ENCODE data around the gene CNTNAP4. TPM values are rescaled to one million over a fixed set of nuclear protein-coding genes. Genes with fewer than 3 reads are reported as not detected.

Gene CNTNAP4
- polyA plus RNA-seq, 2 of the 4 experiments (the other 2 are of a cell fraction) = not detected

DNA sequence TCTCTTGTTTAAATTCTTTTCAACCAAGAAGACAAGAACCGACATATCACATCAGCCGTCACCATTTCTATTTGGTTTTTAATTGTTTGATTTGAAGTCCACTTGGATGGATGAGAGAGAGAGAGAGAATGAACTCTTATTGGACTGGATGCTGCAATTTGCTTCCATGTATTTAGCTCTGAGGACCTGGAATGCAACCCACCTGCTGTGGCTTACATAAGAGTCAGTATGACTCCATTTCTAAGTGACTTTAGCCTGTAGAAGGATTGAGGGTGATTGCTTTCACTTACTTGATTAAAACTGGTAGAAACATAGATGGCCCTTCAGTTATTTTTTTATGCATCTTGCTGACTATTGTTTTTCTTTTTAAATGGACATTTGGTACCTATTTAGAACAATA is 296.1 kb downstream of the CNTNAP4 start:
- CTCF ChIA-PET = no interaction called here

DNA sequence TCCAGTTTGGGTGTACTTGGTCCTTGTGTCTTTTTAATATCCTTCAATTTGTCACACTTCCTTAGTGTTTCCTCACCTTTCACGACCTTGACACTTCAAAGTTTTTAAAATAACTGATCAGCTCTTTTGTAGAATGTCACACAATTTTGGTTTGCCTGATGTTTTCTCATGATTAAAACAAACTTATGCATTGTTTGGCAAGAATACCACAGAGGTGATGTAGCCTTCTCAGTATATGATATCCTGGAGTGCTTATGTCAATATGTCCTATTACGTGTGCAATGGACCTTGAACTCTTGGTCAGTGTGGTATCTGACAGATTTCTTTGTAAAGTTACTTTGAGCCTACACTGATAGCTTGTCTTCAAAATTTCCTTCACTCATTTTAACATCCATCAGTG is 297.4 kb downstream of the CNTNAP4 start:
- no peak overlapping the region for H3K27ac ChIP-seq
- FAIRE-seq (peak; percentile 39), DNase-seq (ENCODE audit: low read depth in 1 of 2, low spot score in 1 of 2) (peak in 1 of 2 experiments; percentile 29), ATAC-seq (peak; percentile 59 to 72; a peak in 3 of 6 replicates)
- ChIA-PET POLR2A (no interaction called here), CTCF (interaction anchor here (0.9 kb wide), 1 partner anchor 79 kb away, joined by 3 read pairs; no protein-coding TSS in a partner anchor)
- no peaks in the 10 kb centered on the region for H3K4me1 ChIP-seq
- TF ChIP-seq, protein P1, sequence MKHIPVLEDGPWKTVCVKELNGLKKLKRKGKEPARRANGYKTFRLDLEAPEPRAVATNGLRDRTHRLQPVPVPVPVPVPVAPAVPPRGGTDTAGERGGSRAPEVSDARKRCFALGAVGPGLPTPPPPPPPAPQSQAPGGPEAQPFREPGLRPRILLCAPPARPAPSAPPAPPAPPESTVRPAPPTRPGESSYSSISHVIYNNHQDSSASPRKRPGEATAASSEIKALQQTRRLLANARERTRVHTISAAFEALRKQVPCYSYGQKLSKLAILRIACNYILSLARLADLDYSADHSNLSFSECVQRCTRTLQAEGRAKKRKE (CRISPR knock-in tag; IDR thresholded peaks at IDR 0.05; ENCODE audit: low read depth) = no peak
- TF ChIP-seq ZC3H11A (IDR thresholded peaks at IDR 0.05) (no peak), KDM5A (IDR thresholded peaks at IDR 0.05) (no peak), HDAC2 (IDR thresholded peaks at IDR 0.05) (no peak), CBX8 (IDR thresholded peaks at IDR 0.05) (no peak), FOXS1 (CRISPR knock-in tag; IDR thresholded peaks at IDR 0.05) (no peak), EP300 (IDR thresholded peaks at IDR 0.05) (no peak), HOXA7 (CRISPR knock-in tag; IDR thresholded peaks at IDR 0.05) (no peak), JUN (IDR thresholded peaks at IDR 0.05) (no peak), SREBF2 (IDR thresholded peaks at IDR 0.05) (no peak), RAD21 (conservative IDR thresholded peaks at IDR 0.05 in 1 of 2, IDR thresholded peaks at IDR 0.05 in 1 of 2) (no peak), ZFP36 (IDR thresholded peaks at IDR 0.05; ENCODE audit: borderline replicate concordance, partially characterized antibody) (no peak), NFE2L2 (conservative IDR thresholded peaks at IDR 0.05; ENCODE audit: low read length) (no peak), FOSL2 (IDR thresholded peaks at IDR 0.05) (no peak), FOSL2 (CRISPR knock-in tag; IDR thresholded peaks at IDR 0.05) (no peak; the same call in 1 of the 2 replicates), ZSCAN20 (CRISPR knock-in tag; IDR thresholded peaks at IDR 0.05) (no peak)
- TF ChIP-seq, protein P2, sequence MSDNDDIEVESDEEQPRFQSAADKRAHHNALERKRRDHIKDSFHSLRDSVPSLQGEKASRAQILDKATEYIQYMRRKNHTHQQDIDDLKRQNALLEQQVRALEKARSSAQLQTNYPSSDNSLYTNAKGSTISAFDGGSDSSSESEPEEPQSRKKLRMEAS (IDR thresholded peaks at IDR 0.05) = no peak
- TF ChIP-seq, protein P3, sequence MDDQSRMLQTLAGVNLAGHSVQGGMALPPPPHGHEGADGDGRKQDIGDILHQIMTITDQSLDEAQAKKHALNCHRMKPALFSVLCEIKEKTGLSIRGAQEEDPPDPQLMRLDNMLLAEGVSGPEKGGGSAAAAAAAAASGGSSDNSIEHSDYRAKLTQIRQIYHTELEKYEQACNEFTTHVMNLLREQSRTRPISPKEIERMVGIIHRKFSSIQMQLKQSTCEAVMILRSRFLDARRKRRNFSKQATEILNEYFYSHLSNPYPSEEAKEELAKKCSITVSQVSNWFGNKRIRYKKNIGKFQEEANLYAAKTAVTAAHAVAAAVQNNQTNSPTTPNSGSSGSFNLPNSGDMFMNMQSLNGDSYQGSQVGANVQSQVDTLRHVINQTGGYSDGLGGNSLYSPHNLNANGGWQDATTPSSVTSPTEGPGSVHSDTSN (IDR thresholded peaks at IDR 0.05) = no peak
- TF ChIP-seq, protein P4, sequence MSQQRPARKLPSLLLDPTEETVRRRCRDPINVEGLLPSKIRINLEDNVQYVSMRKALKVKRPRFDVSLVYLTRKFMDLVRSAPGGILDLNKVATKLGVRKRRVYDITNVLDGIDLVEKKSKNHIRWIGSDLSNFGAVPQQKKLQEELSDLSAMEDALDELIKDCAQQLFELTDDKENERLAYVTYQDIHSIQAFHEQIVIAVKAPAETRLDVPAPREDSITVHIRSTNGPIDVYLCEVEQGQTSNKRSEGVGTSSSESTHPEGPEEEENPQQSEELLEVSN (IDR thresholded peaks at IDR 0.05; ENCODE audit: borderline replicate concordance, low read depth) = no peak
- H3K4me2 ChIP-seq = peak overlapping the region; percentile 39; the same call in 2 of the 3 replicates
- no peak overlapping the region for H3K4me3 ChIP-seq
- H3K9me3 ChIP-seq = no peaks in the 10 kb centered on the region
- WGBS (ENCODE audit: missing lambda C conversion rate) = 3% methylated on average over 2 of the region's 2 CpGs

More for the DNA sequence above, 296.1 kb downstream of the CNTNAP4 start:
- FAIRE-seq (no peak), DNase-seq (ENCODE audit: low read depth in 1 of 2, low spot score in 1 of 2) (no peak), ATAC-seq (no peak)
- H3K9me3 ChIP-seq = no peaks in the 10 kb centered on the region
- no peak overlapping the region for H3K27ac ChIP-seq
- no peaks in the 10 kb centered on the region for H3K4me1 ChIP-seq
- TF ChIP-seq MAZ (IDR thresholded peaks at IDR 0.05; ENCODE audit: borderline replicate concordance, low read depth, low read length) = no peak
- no peak for TF ChIP-seq EP300 (IDR thresholded peaks at IDR 0.05)
- no peak for TF ChIP-seq PHF8 (IDR thresholded peaks at IDR 0.05; ENCODE audit: borderline replicate concordance, low read depth)
- no peak for TF ChIP-seq TFCP2L1 (CRISPR knock-in tag; IDR thresholded peaks at IDR 0.05)
- no peak for TF ChIP-seq JUNB (IDR thresholded peaks at IDR 0.05)
- TF ChIP-seq, protein P5, sequence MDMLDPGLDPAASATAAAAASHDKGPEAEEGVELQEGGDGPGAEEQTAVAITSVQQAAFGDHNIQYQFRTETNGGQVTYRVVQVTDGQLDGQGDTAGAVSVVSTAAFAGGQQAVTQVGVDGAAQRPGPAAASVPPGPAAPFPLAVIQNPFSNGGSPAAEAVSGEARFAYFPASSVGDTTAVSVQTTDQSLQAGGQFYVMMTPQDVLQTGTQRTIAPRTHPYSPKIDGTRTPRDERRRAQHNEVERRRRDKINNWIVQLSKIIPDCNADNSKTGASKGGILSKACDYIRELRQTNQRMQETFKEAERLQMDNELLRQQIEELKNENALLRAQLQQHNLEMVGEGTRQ (IDR thresholded peaks at IDR 0.05) = no peak
- TF ChIP-seq, protein P6, sequence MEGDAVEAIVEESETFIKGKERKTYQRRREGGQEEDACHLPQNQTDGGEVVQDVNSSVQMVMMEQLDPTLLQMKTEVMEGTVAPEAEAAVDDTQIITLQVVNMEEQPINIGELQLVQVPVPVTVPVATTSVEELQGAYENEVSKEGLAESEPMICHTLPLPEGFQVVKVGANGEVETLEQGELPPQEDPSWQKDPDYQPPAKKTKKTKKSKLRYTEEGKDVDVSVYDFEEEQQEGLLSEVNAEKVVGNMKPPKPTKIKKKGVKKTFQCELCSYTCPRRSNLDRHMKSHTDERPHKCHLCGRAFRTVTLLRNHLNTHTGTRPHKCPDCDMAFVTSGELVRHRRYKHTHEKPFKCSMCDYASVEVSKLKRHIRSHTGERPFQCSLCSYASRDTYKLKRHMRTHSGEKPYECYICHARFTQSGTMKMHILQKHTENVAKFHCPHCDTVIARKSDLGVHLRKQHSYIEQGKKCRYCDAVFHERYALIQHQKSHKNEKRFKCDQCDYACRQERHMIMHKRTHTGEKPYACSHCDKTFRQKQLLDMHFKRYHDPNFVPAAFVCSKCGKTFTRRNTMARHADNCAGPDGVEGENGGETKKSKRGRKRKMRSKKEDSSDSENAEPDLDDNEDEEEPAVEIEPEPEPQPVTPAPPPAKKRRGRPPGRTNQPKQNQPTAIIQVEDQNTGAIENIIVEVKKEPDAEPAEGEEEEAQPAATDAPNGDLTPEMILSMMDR (IDR thresholded peaks at IDR 0.05) = no peak
- TF ChIP-seq HOXA7 (CRISPR knock-in tag; IDR thresholded peaks at IDR 0.05) = no peak
- TF ChIP-seq HEYL (CRISPR knock-in tag; IDR thresholded peaks at IDR 0.05) = no peak
- TF ChIP-seq NFE2L2 (conservative IDR thresholded peaks at IDR 0.05; ENCODE audit: low read length) = no peak
- TF ChIP-seq NPAS2 (CRISPR knock-in tag; IDR thresholded peaks at IDR 0.05; ENCODE audit: borderline replicate concordance) = no peak
- no peak for TF ChIP-seq FOXS1 (CRISPR knock-in tag; IDR thresholded peaks at IDR 0.05)
- no peak for TF ChIP-seq CHD2 (IDR thresholded peaks at IDR 0.05; ENCODE audit: low read length, partially characterized antibody)
- TF ChIP-seq, protein P7, sequence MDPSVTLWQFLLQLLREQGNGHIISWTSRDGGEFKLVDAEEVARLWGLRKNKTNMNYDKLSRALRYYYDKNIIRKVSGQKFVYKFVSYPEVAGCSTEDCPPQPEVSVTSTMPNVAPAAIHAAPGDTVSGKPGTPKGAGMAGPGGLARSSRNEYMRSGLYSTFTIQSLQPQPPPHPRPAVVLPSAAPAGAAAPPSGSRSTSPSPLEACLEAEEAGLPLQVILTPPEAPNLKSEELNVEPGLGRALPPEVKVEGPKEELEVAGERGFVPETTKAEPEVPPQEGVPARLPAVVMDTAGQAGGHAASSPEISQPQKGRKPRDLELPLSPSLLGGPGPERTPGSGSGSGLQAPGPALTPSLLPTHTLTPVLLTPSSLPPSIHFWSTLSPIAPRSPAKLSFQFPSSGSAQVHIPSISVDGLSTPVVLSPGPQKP (IDR thresholded peaks at IDR 0.05; ENCODE audit: low read depth, low read length) = no peak
- no peak for TF ChIP-seq CHD4 (IDR thresholded peaks at IDR 0.05; ENCODE audit: borderline replicate concordance)
- no peak for TF ChIP-seq KDM5A (IDR thresholded peaks at IDR 0.05)
- no peak overlapping the region for H3K4me3 ChIP-seq
- WGBS (ENCODE audit: missing lambda C conversion rate) = 58% methylated on average over 2 of the region's 2 CpGs
- no peak overlapping the region for H3K4me2 ChIP-seq
- POLR2A ChIA-PET = no interaction called here

All from A549 (cell line).